K562 (cell line): ENCODE results near the gene TP53BP1. TPM values are rescaled to one million over a fixed set of nuclear protein-coding genes. Genes with fewer than 3 reads are reported as not detected.

ENCODE experiments used
- ATAC-seq: fragments of 200-7000 bp; cut with Tn5 transposase; 3 replicates; pipeline ENCODE4 v1.9.1; 2020; ENCODE audit warnings: moderate library complexity
- BruUV-seq: library from RNA; stranded (reverse); fragments of 400-500 nt; replicated peaks from 2 replicates; lab custom pipeline; 2021; lab: Mats Ljungman, UMichigan
- CTCF ChIA-PET: fragments of 300-600 bp; formaldehyde crosslinking; extraction: SDS; loops from one replicate; lab custom pipeline; 2021; ENCODE audit warnings: low intra/inter-chr PET ratio; lab: Yijun Ruan, JAX
- POLR2A ChIA-PET: fragments of 300-600, 350-650 bp; sonication (Branson Sonifier 250); formaldehyde crosslinking; extraction: SDS; loops from one replicate; lab custom pipeline; 2021; ENCODE audit warnings: antibody characterized with exemption, inconsistent platforms; lab: Yijun Ruan, JAX
- DNase-seq, 4 experiments: peaks; one replicate each; pipeline versions ENCODE4 v3.0.0 to v3.0.0-alpha.2; 2011 to 2018; ENCODE audit warnings: low spot score in 3 of 4, mixed read lengths in 3 of 4; ENCODE audit errors: extremely low read depth in 1 of 4
- FAIRE-seq: peaks from 2 replicates; lab custom pipeline; 2011; peaks lifted over from hg19 to GRCh38; lab: Jason Lieb, UNC
- H2AFZ ChIP-seq: 2 replicates; pipeline ENCODE4 v1.6.0; 2011; ENCODE audit warnings: low read depth, low read length, control low read depth, inconsistent platforms
- H3K27ac ChIP-seq: fragments of 200-600 bp; 3 replicates; pipeline ENCODE4 v1.8.0; 2011; ENCODE audit warnings: low read depth, mild to moderate bottlenecking, control low read depth, inconsistent platforms, low read length, moderate library complexity, mixed read lengths; ENCODE audit errors: extremely low read depth
- H3K27me3 ChIP-seq, 2 experiments: fragments of 300-600 bp in 1 of 2; 2 replicates in 1 of 2; 3 replicates in 1 of 2; pipeline versions ENCODE4 v1.6.0 to v1.8.0; 2011; ENCODE audit warnings: inconsistent platforms in 2 of 2, low read length in 2 of 2, mild to moderate bottlenecking in 1 of 2, mixed read lengths in 1 of 2, moderate library complexity in 1 of 2; ENCODE audit not compliant: control insufficient read depth in 2 of 2, insufficient read depth in 2 of 2
- H3K36me3 ChIP-seq: fragments of 300-600 bp; 3 replicates; pipeline ENCODE4 v1.8.0; 2011; ENCODE audit warnings: mild to moderate bottlenecking, low read length, inconsistent platforms; ENCODE audit not compliant: control insufficient read depth, insufficient read depth
- H3K4me1 ChIP-seq, 2 experiments: fragments of 200-600 bp in 1 of 2; replicated peaks in 1 of 2; 2 replicates in 1 of 2; 3 replicates in 1 of 2; pipeline versions ENCODE4 v1.5.1 to v1.8.0; 2011; ENCODE audit warnings: inconsistent platforms in 2 of 2, low read length in 2 of 2, mild to moderate bottlenecking in 1 of 2, mixed read lengths in 1 of 2, moderate library complexity in 1 of 2; ENCODE audit not compliant: control insufficient read depth in 2 of 2, insufficient read depth in 2 of 2
- H3K4me2 ChIP-seq: 2 replicates; pipeline ENCODE4 v1.6.1; 2011; ENCODE audit warnings: low read length, control low read depth, inconsistent platforms, mixed read lengths; ENCODE audit not compliant: insufficient read depth
- H3K4me3 ChIP-seq: fragments of 200-600 bp; sonication (generic), shearing (Covaris generic); 2 replicates; pipeline ENCODE4 v1.5.1; 2016; ENCODE audit warnings: control low read depth, inconsistent platforms
- H3K79me2 ChIP-seq: fragments of 200-600 bp; 3 replicates; pipeline ENCODE4 v1.8.0; 2011; ENCODE audit warnings: low read length, inconsistent platforms; ENCODE audit not compliant: control insufficient read depth, insufficient read depth
- H3K9ac ChIP-seq, 2 experiments: 2 replicates each; pipeline versions ENCODE4 v1.6.0 to v1.6.1; 2011; ENCODE audit warnings: low read depth in 2 of 2, low read length in 2 of 2, control low read depth in 1 of 2, inconsistent platforms in 1 of 2, mild to moderate bottlenecking in 1 of 2, mixed read lengths in 1 of 2; ENCODE audit not compliant: insufficient read depth in 1 of 2
- H3K9me1 ChIP-seq: one replicate; pipeline ENCODE4 v1.6.0; 2011; ENCODE audit warnings: inconsistent platforms, mild to moderate bottlenecking, low read length, moderate library complexity; ENCODE audit not compliant: control insufficient read depth, insufficient read depth
- H3K9me3 ChIP-seq: replicated peaks from 2 replicates; pipeline ENCODE4 v1.5.1; 2011; ENCODE audit warnings: low read depth, low read length, inconsistent platforms; ENCODE audit not compliant: control insufficient read depth, insufficient read depth
- H4K20me1 ChIP-seq: replicated peaks from 2 replicates; pipeline ENCODE4 v1.6.1; 2011; ENCODE audit warnings: low read length, inconsistent platforms, mixed read lengths; ENCODE audit not compliant: control insufficient read depth, insufficient read depth
- ARID4B ChIP-seq: sonication (generic); formaldehyde crosslinking; IDR thresholded peaks from 2 replicates; pipeline ENCODE4 v1.8.0; 2022; ENCODE audit warnings: mild to moderate bottlenecking, missing genetic modification reagents
- KLF6 ChIP-seq: fragments of 250-450 bp; sonication (Bioruptor Pico); IDR thresholded peaks from 2 replicates; pipeline ENCODE4 v1.4.0; 2020; ENCODE audit warnings: mild to moderate bottlenecking, moderate library complexity, borderline replicate concordance
- NFE2 ChIP-seq: IDR thresholded peaks from 2 replicates; pipeline ENCODE4 v1.6.1; 2014; ENCODE audit warnings: antibody characterized with exemption, low read depth
- NFYB ChIP-seq: IDR thresholded peaks from 2 replicates; pipeline ENCODE4 v1.6.1; 2011; ENCODE audit warnings: mild to moderate bottlenecking, moderate library complexity; ENCODE audit not compliant: insufficient read length; ENCODE audit errors: extremely low read depth
- ZNF717 ChIP-seq: fragments of 250-450 bp; sonication (Bioruptor Pico); IDR thresholded peaks from 2 replicates; pipeline ENCODE4 v1.5.0; 2021
- ZNF766 ChIP-seq: fragments of 200-800 bp; sonication (Bioruptor generic); conservative IDR thresholded peaks from 2 replicates; pipeline ENCODE4 v1.6.1; 2016; ENCODE audit warnings: missing genetic modification characterization, missing compliant biosample characterization
- WGBS: fragments of 100-300 bp; shearing (Covaris generic); methylation state at CpG from one replicate; pipeline ENCODE4 v1.1.6; 2016; ENCODE audit warnings: low coverage, mixed read lengths; ENCODE audit not compliant: insufficient coverage; ENCODE audit errors: missing lambda C conversion rate; 5-methylcytosine and 5-hydroxymethylcytosine counted together
- in situ Hi-C: fragments of 300-500 bp; cut with MboI; formaldehyde crosslinking; loops from 4 replicates; pipeline ENCODE4 v1.15.0; 2018; ENCODE audit warnings: inconsistent platforms, mixed read lengths
- intact Hi-C: fragments of 100-400 bp; cut with micrococcal nuclease; formaldehyde crosslinking; loops from 2 replicates; pipeline ENCODE4 v1.14.2; 2022
- polyA plus RNA-seq, 8 experiments: library from polyadenylated mRNA; depleted of rRNA in 4 of 8; stranded (reverse) in 5 of 8; unstranded in 3 of 8; fragments of >200 nt; fragmentation: Nextera tagmentation in 2 of 8; fragmentation: Illumina TruSeq in 1 of 8; extraction: Ambion mirVana in 2 of 8; extraction: Trizol in 1 of 8; gene quantifications; 2 replicates each; pipeline versions ENCODE4 v1.2.1 to v1.2.3, GENCODE V29; 2011 to 2014; ENCODE audit warnings: inconsistent platforms in 1 of 8, missing spikeins in 1 of 8
- total RNA-seq, 7 experiments: library from RNA; depleted of rRNA in 6 of 7; stranded (reverse); fragments of >200 nt in 6 of 7; fragmentation: Illumina TruSeq in 2 of 7; extraction: Trizol in 2 of 7; gene quantifications; 2 replicates each; pipeline versions ENCODE4 v1.2.1 to v1.2.3, GENCODE V29; 2011 to 2021; ENCODE audit warnings: low replicate concordance in 1 of 7
- TF ChIP-seq, protein P1 (sequence below): fragments of 250-450 bp; sonication (Bioruptor Pico); IDR thresholded peaks from 2 replicates; pipeline ENCODE4 v1.8.0; 2022; ENCODE audit warnings: inconsistent platforms
- TF ChIP-seq, protein P2 (sequence below), 3 experiments: IDR thresholded peaks in 2 of 3; conservative IDR thresholded peaks in 1 of 3; 2 replicates each; pipeline ENCODE4 v1.5.1; 2011 to 2012; ENCODE audit warnings: low read length in 3 of 3, mild to moderate bottlenecking in 3 of 3, control low read depth in 2 of 3, improper control_type of control experiment in 1 of 3, inconsistent platforms in 1 of 3, low read depth in 1 of 3, mixed read lengths in 1 of 3, moderate library complexity in 1 of 3; ENCODE audit not compliant: insufficient read depth in 2 of 3
- TF ChIP-seq, protein P3 (sequence below): fragments of 450-650 bp; IDR thresholded peaks from 2 replicates; pipeline ENCODE4 v1.6.1; 2016; ENCODE audit warnings: mild to moderate bottlenecking

TP53BP1 gene
- total and polyA plus RNA-seq, 9 of the 15 experiments (the other 6 are each of a cell fraction or from before 2014, with no cell fraction given), result 5.7 to 63.3 (median 30.9) TPM

DNA sequence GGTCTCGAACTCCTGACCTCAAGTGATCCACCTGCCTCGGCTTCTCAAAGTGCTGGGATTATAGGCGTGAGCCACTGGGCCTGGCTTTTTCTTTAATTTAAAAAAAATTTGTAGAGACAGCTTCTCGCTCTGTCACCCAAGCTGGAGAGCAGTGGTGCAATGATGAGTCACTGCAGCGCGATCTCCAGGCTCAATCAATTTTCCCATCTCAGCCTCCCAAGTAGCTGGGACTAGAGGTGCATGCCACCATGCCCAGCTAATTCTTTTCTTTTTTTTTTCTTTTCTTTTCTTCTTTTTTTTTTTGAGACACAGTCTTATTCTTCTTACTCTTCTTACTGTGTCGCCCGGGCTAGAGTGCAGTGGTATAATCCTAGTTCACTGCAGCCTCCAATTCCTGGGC is 102.2 kb downstream of the TP53BP1 start (continued):
- TF ChIP-seq, protein P1, sequence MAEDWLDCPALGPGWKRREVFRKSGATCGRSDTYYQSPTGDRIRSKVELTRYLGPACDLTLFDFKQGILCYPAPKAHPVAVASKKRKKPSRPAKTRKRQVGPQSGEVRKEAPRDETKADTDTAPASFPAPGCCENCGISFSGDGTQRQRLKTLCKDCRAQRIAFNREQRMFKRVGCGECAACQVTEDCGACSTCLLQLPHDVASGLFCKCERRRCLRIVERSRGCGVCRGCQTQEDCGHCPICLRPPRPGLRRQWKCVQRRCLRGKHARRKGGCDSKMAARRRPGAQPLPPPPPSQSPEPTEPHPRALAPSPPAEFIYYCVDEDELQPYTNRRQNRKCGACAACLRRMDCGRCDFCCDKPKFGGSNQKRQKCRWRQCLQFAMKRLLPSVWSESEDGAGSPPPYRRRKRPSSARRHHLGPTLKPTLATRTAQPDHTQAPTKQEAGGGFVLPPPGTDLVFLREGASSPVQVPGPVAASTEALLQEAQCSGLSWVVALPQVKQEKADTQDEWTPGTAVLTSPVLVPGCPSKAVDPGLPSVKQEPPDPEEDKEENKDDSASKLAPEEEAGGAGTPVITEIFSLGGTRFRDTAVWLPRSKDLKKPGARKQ, result no peak

DNA sequence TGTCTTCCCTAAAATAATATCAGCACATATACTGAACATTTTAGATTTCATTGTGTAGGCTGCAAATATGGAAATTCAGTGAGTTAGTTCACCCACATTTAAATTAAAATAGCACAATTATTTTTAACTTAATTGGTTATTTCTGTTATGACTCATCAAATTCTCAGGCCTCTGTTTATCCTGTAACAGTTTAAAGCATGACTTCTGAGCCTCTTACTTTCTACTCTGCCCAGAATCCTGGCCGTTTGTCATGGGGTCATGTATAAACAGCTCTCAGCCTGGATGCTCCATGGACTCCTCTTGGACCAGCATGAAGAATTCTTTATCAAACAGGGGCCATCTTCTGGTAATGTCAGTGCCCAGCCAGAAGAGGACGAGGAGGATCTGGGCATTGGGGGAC is 109.9 kb downstream of the TP53BP1 start:
- 79% methylated on average over 2 of the region's 2 CpGs for WGBS
- peaks cover 89% of the 10 kb centered on the region for H3K36me3 ChIP-seq
- POLR2A ChIA-PET, result no interaction called here
- TF ChIP-seq NFYB (no peak), ZNF717 (CRISPR knock-in tag) (no peak), ZNF766 (CRISPR knock-in tag) (no peak), ARID4B (CRISPR knock-in tag) (no peak), NFE2 (no peak), KLF6 (CRISPR knock-in tag) (no peak)
- TF ChIP-seq, protein P2, sequence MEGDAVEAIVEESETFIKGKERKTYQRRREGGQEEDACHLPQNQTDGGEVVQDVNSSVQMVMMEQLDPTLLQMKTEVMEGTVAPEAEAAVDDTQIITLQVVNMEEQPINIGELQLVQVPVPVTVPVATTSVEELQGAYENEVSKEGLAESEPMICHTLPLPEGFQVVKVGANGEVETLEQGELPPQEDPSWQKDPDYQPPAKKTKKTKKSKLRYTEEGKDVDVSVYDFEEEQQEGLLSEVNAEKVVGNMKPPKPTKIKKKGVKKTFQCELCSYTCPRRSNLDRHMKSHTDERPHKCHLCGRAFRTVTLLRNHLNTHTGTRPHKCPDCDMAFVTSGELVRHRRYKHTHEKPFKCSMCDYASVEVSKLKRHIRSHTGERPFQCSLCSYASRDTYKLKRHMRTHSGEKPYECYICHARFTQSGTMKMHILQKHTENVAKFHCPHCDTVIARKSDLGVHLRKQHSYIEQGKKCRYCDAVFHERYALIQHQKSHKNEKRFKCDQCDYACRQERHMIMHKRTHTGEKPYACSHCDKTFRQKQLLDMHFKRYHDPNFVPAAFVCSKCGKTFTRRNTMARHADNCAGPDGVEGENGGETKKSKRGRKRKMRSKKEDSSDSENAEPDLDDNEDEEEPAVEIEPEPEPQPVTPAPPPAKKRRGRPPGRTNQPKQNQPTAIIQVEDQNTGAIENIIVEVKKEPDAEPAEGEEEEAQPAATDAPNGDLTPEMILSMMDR (IDR thresholded peaks at IDR 0.05 in 2 of 3, conservative IDR thresholded peaks at IDR 0.05 in 1 of 3; ENCODE audit: insufficient read depth in 2 of 3, low read depth in 1 of 3, low read length in 3 of 3), result no peak
- TF ChIP-seq, protein P3, sequence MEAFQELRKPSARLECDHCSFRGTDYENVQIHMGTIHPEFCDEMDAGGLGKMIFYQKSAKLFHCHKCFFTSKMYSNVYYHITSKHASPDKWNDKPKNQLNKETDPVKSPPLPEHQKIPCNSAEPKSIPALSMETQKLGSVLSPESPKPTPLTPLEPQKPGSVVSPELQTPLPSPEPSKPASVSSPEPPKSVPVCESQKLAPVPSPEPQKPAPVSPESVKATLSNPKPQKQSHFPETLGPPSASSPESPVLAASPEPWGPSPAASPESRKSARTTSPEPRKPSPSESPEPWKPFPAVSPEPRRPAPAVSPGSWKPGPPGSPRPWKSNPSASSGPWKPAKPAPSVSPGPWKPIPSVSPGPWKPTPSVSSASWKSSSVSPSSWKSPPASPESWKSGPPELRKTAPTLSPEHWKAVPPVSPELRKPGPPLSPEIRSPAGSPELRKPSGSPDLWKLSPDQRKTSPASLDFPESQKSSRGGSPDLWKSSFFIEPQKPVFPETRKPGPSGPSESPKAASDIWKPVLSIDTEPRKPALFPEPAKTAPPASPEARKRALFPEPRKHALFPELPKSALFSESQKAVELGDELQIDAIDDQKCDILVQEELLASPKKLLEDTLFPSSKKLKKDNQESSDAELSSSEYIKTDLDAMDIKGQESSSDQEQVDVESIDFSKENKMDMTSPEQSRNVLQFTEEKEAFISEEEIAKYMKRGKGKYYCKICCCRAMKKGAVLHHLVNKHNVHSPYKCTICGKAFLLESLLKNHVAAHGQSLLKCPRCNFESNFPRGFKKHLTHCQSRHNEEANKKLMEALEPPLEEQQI, result no peak

More for the DNA sequence above, 109.9 kb downstream of the TP53BP1 start:
- FAIRE-seq (no peak), ATAC-seq (no peak), DNase-seq (no peak)
- Histone ChIP-seq H3K27me3 (no peaks in the 10 kb centered on the region), H4K20me1 (no peaks in the 10 kb centered on the region; the same call in 1 of the 2 replicates), H3K4me2 (no peak overlapping the region), H3K9ac (no peak overlapping the region), H3K4me1 (no peaks in the 10 kb centered on the region), H2AFZ (no peak overlapping the region), H3K27ac (no peak overlapping the region), H3K4me3 (no peak overlapping the region), H3K9me3 (no peaks in the 10 kb centered on the region), H3K79me2 (no peaks in the 10 kb centered on the region), H3K9me1 (no peaks in the 10 kb centered on the region)
- BruUV-seq, result no TSS peak
- intact Hi-C loops, result no loop called here
- CTCF ChIA-PET, result no interaction called here
- in situ Hi-C loops, result no loop called here
